HEK293T (cell line): ENCODE results near the gene DDX56.

Source experiments
- ARNT ChIP-seq: fragments of 450-650 bp; IDR thresholded peaks from 2 replicates; pipeline ENCODE4 v1.6.1; 2017; ENCODE audit warnings: mild to moderate bottlenecking
- BHLHE40 ChIP-seq: fragments of 450-650 bp; IDR thresholded peaks from 2 replicates; pipeline ENCODE4 v1.6.1; 2016; ENCODE audit warnings: mild to moderate bottlenecking, moderate library complexity, borderline replicate concordance
- ELF4 ChIP-seq: fragments of 450-650 bp; IDR thresholded peaks from 2 replicates; pipeline ENCODE4 v1.6.1; 2017; ENCODE audit warnings: antibody characterized with exemption
- FOXA1 ChIP-seq: fragments of 450-650 bp; IDR thresholded peaks from 2 replicates; pipeline ENCODE4 v1.6.1; 2016; ENCODE audit warnings: mild to moderate bottlenecking
- FOXK2 ChIP-seq: fragments of 450-650 bp; IDR thresholded peaks from 2 replicates; pipeline ENCODE4 v1.6.1; 2016; ENCODE audit warnings: mild to moderate bottlenecking
- FOXM1 ChIP-seq: fragments of 450-650 bp; IDR thresholded peaks from 2 replicates; pipeline ENCODE4 v1.6.1; 2017; ENCODE audit warnings: mild to moderate bottlenecking, borderline replicate concordance
- HDGF ChIP-seq: fragments of 450-650 bp; IDR thresholded peaks from 2 replicates; pipeline ENCODE4 v1.6.1; 2017; ENCODE audit warnings: antibody characterized with exemption, borderline replicate concordance
- L3MBTL2 ChIP-seq: fragments of 450-650 bp; conservative IDR thresholded peaks from 2 replicates; pipeline ENCODE4 v1.6.1; 2016; ENCODE audit warnings: mild to moderate bottlenecking
- NFRKB ChIP-seq: fragments of 450-650 bp; IDR thresholded peaks from 2 replicates; pipeline ENCODE4 v1.6.1; 2016; ENCODE audit warnings: mild to moderate bottlenecking, moderate library complexity
- SP1 ChIP-seq: fragments of 450-650 bp; IDR thresholded peaks from 2 replicates; pipeline ENCODE4 v1.6.1; 2017
- SUZ12 ChIP-seq: fragments of 450-650 bp; IDR thresholded peaks from 2 replicates; pipeline ENCODE4 v1.6.1; 2016; ENCODE audit warnings: mild to moderate bottlenecking
- TARDBP ChIP-seq: fragments of 450-650 bp; IDR thresholded peaks from 2 replicates; pipeline ENCODE4 v1.6.1; 2016
- ZNF384 ChIP-seq: fragments of 450-650 bp; IDR thresholded peaks from 2 replicates; pipeline ENCODE4 v1.6.1; 2016

- TF ChIP-seq BHLHE40: no peak
- TF ChIP-seq FOXA1: no peak
- TF ChIP-seq ZNF384: no peak
- no peak for TF ChIP-seq SP1
- no peak for TF ChIP-seq FOXK2
- TF ChIP-seq NFRKB: no peak
- no peak for TF ChIP-seq FOXM1
- no peak for TF ChIP-seq SUZ12
- no peak for TF ChIP-seq ELF4
- TF ChIP-seq TARDBP: no peak
- no peak for TF ChIP-seq ARNT
- TF ChIP-seq L3MBTL2: no peak
- no peak for TF ChIP-seq HDGF
Measured at GRCh38 chr7:44618045-44618444, 44.3 kb upstream of the DDX56 start.
